OCI-LY7 (cell line): ENCODE measurements around the gene FN1. TPM values are rescaled to one million over a fixed set of nuclear protein-coding genes. Genes with fewer than 3 reads are reported as not detected.
A peak's percentile ranks its signal among the peaks of the same experiment; 100 is the strongest.

Experiments used
- BruUV-seq: library from RNA; stranded (reverse); fragments of 400-500 nt; replicated peaks from 2 replicates; lab custom pipeline; 2021; lab: Mats Ljungman, UMichigan
- CTCF ChIA-PET: fragments of 300-600 bp; sonication (Branson Sonifier 250); formaldehyde crosslinking; loops from one replicate; lab custom pipeline; 2022; ENCODE audit warnings: antibody characterized with exemption; ENCODE audit not compliant: unreplicated experiment; lab: Charles Lee
- POLR2A ChIA-PET: fragments of 300-600 bp; sonication (Branson Sonifier 250); formaldehyde crosslinking; loops from one replicate; lab custom pipeline; 2022; ENCODE audit warnings: antibody characterized with exemption; lab: Charles Lee
- DNase-seq: peaks from one replicate; pipeline ENCODE4 v3.0.0-alpha.2; 2015; ENCODE audit warnings: low spot score
- H2AFZ ChIP-seq: fragments of 200-600 bp; sonication (generic), shearing (Covaris generic); 2 replicates; pipeline ENCODE4 v1.6.1; 2014; ENCODE audit warnings: mild to moderate bottlenecking, antibody characterized with exemption, low read length, moderate library complexity
- H3K27ac ChIP-seq: fragments of 200-600 bp; sonication (generic); 2 replicates; pipeline ENCODE4 v1.5.1; 2014; ENCODE audit warnings: mixed run types, low read depth, mild to moderate bottlenecking, moderate library complexity, low read length, inconsistent platforms; ENCODE audit not compliant: poor library complexity, severe bottlenecking
- H3K36me3 ChIP-seq: fragments of 200-600 bp; sonication (generic); 2 replicates; pipeline ENCODE4 v1.6.1; 2014; ENCODE audit warnings: mild to moderate bottlenecking, antibody characterized with exemption, low read length, moderate library complexity, mixed read lengths; ENCODE audit not compliant: insufficient read depth
- H3K4me1 ChIP-seq: fragments of 200-600 bp; sonication (generic); 2 replicates; pipeline ENCODE4 v1.5.1; 2014; ENCODE audit warnings: mild to moderate bottlenecking, low read length; ENCODE audit not compliant: insufficient read depth, poor library complexity, severe bottlenecking
- H3K4me2 ChIP-seq: fragments of 200-600 bp; sonication (generic); 2 replicates; pipeline ENCODE4 v1.6.1; 2014; ENCODE audit warnings: mild to moderate bottlenecking, low read length
- H3K4me3 ChIP-seq: fragments of 200-600 bp; sonication (generic); 2 replicates; pipeline ENCODE4 v1.5.1; 2014; ENCODE audit warnings: mild to moderate bottlenecking, low read depth, low read length; ENCODE audit not compliant: poor library complexity, severe bottlenecking
- H3K79me2 ChIP-seq: fragments of 200-600 bp; sonication (generic); 2 replicates; pipeline ENCODE4 v1.6.1; 2016; ENCODE audit warnings: low read depth, mild to moderate bottlenecking, low read length, moderate library complexity, mixed read lengths; ENCODE audit not compliant: insufficient read depth
- H3K9me2 ChIP-seq: fragments of 200-600 bp; sonication (generic); 2 replicates; pipeline ENCODE4 v1.6.1; 2016; ENCODE audit warnings: mild to moderate bottlenecking, low read length, mixed read lengths; ENCODE audit not compliant: insufficient read depth
- H3K9me3 ChIP-seq: fragments of 200-600 bp; sonication (generic); 2 replicates; pipeline ENCODE4 v1.6.1; 2014; ENCODE audit warnings: mild to moderate bottlenecking, mixed run types, low read length, mixed read lengths
- H4K20me1 ChIP-seq: fragments of 200-600 bp; sonication (generic); 2 replicates; pipeline ENCODE4 v1.6.1; 2014; ENCODE audit warnings: mild to moderate bottlenecking, antibody characterized with exemption, low read length, moderate library complexity, mixed read lengths; ENCODE audit not compliant: insufficient read depth
- EZH2phosphoT487 ChIP-seq: fragments of 200-600 bp; sonication (generic); IDR thresholded peaks from 2 replicates; pipeline ENCODE4 v1.6.1; 2018; ENCODE audit warnings: low read depth, borderline replicate concordance, mild to moderate bottlenecking, mixed run types, antibody characterized with exemption, low read length, moderate library complexity, mixed read lengths
- intact Hi-C: fragments of 100-400 bp; cut with micrococcal nuclease; formaldehyde crosslinking; loops from one replicate; pipeline ENCODE4 v1.10.0; 2022; ENCODE audit not compliant: unreplicated experiment
- total RNA-seq, 2 experiments: library from RNA; depleted of rRNA in 1 of 2; stranded (reverse); fragments of >200 nt in 1 of 2; shearing (Covaris generic) in 1 of 2; gene quantifications; 2 replicates each; pipeline ENCODE4 v1.2.3, GENCODE V29; 2014 to 2022
- TF ChIP-seq, protein P1 (sequence below): fragments of 200-600 bp; sonication (generic); conservative IDR thresholded peaks from 2 replicates; pipeline ENCODE4 v1.5.1; 2014; ENCODE audit warnings: mild to moderate bottlenecking, antibody characterized with exemption, low read length, moderate library complexity, mixed read lengths

The FN1 gene
- total RNA-seq, 2 experiments from 2014 or later = 1.3 TPM; not detected in 1

DNA sequence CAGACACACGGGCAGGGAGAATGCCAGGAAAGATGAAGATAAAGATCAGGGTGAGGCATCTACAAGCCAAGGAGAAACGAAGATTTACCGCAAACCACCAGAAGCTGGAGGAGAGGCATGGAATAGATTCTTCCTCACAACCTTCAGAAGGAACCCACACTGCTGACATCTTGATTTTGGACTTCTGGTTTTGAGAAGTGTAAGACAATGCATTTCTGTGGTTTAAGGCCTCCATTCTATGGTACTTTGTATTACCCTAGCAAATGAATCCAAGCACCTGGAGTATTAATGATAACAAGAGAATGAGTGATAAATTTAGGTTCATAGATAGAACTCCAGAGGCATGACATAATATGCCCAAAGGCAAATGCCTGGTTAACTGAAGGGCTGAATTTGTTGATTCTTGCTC is 11.8 kb upstream of the FN1 start:
- no peaks in the 10 kb centered on the region for H3K9me2 ChIP-seq
- H3K27ac ChIP-seq = no peak overlapping the region
- BruUV-seq = no TSS peak
- H3K36me3 ChIP-seq = no peaks in the 10 kb centered on the region
- H2AFZ ChIP-seq = no peak overlapping the region
- no peaks in the 10 kb centered on the region for H4K20me1 ChIP-seq
- ChIA-PET CTCF (no interaction called here), POLR2A (no interaction called here)
- H3K4me1 ChIP-seq = no peaks in the 10 kb centered on the region
- no peak for DNase-seq
- no peaks in the 10 kb centered on the region for H3K9me3 ChIP-seq
- no peak for TF ChIP-seq EZH2phosphoT487
- TF ChIP-seq, protein P1, sequence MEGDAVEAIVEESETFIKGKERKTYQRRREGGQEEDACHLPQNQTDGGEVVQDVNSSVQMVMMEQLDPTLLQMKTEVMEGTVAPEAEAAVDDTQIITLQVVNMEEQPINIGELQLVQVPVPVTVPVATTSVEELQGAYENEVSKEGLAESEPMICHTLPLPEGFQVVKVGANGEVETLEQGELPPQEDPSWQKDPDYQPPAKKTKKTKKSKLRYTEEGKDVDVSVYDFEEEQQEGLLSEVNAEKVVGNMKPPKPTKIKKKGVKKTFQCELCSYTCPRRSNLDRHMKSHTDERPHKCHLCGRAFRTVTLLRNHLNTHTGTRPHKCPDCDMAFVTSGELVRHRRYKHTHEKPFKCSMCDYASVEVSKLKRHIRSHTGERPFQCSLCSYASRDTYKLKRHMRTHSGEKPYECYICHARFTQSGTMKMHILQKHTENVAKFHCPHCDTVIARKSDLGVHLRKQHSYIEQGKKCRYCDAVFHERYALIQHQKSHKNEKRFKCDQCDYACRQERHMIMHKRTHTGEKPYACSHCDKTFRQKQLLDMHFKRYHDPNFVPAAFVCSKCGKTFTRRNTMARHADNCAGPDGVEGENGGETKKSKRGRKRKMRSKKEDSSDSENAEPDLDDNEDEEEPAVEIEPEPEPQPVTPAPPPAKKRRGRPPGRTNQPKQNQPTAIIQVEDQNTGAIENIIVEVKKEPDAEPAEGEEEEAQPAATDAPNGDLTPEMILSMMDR = no peak
- no peak overlapping the region for H3K4me3 ChIP-seq
- H3K79me2 ChIP-seq = no peaks in the 10 kb centered on the region
- intact Hi-C loops = no loop called here
- no peak overlapping the region for H3K4me2 ChIP-seq

DNA sequence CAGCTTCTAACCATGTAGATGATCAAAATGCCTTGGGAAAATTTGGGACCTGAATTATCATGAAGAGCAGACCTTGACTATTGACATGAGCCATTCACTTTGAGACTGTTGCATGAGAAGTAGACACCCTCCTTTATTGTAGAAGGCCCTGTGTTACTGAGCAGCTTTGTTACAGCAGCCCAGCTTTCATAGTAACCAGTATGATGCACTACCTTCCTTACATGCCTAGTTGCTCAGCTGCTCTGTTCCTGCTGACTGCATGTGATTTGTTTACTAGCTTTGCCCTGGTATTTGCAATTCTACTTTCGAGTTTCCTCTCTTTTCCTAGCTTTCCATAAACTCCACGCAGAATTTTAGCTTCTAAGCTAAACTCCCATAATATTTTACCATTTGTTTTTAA is 11.2 kb upstream of the FN1 start:
- no TSS peak for BruUV-seq
- CTCF ChIA-PET = no interaction called here

DNA sequence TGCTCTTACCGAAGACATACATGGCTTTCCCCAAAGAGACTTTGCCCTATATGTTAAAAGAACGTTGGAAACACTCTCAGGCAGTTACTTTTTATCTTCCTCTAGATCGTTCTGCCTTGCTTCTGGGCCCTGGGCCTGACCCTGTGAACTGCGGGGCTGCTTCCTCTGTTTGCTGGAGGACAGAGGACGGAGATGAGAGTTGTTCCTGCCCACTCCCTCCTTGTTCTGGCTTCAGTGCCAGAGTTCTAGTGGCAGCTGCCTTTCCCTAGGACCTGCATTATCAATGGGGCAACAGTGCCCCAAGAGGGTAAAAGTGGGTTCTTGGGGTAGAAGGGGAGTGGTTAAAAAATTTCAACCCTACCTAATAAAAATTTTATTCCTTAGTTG is 6.5 kb upstream of the FN1 start:
- no peak for DNase-seq
- H3K27ac ChIP-seq = no peak overlapping the region
- no peaks in the 10 kb centered on the region for H3K79me2 ChIP-seq
- H3K4me1 ChIP-seq = no peaks in the 10 kb centered on the region
- CTCF ChIA-PET = no interaction called here
- H3K4me3 ChIP-seq = no peak overlapping the region
- TF ChIP-seq, protein P1 = 0 out of 2 replicates have a peak, but pooled peaks have one; percentile 22
- TF ChIP-seq EZH2phosphoT487 = no peak
- H2AFZ ChIP-seq = no peak overlapping the region
- no peaks in the 10 kb centered on the region for H4K20me1 ChIP-seq
- POLR2A ChIA-PET = interaction anchor here (0.7 kb wide), 1 partner anchor 199 kb away, joined by 3 read pairs; no protein-coding TSS in a partner anchor
- no peak overlapping the region for H3K4me2 ChIP-seq
- intact Hi-C loops = no loop called here
- H3K36me3 ChIP-seq = no peaks in the 10 kb centered on the region
- H3K9me2 ChIP-seq = no peaks in the 10 kb centered on the region
- BruUV-seq = no TSS peak
- H3K9me3 ChIP-seq = no peaks in the 10 kb centered on the region

More for the DNA sequence above, 11.2 kb upstream of the FN1 start:
- Histone ChIP-seq H3K4me1 (no peaks in the 10 kb centered on the region), H4K20me1 (no peaks in the 10 kb centered on the region), H3K79me2 (no peaks in the 10 kb centered on the region), H3K27ac (no peak overlapping the region), H3K36me3 (no peaks in the 10 kb centered on the region), H2AFZ (no peak overlapping the region), H3K4me3 (no peak overlapping the region), H3K9me3 (no peaks in the 10 kb centered on the region), H3K9me2 (no peaks in the 10 kb centered on the region), H3K4me2 (no peak overlapping the region)
- POLR2A ChIA-PET = no interaction called here
- TF ChIP-seq EZH2phosphoT487 = no peak
- TF ChIP-seq, protein P1 = no peak
- intact Hi-C loops = no loop called here
- no peak for DNase-seq
